Lower leg skin (tissue), 4 donors: Measurements from ENCODE around the gene TMEM44. TPM values are rescaled to one million over a fixed set of nuclear protein-coding genes. Genes with fewer than 3 reads are reported as not detected.
"Not testable (repeated sequence)": the region's sequence is repeated elsewhere in the genome, so short reads cannot be mapped to it uniquely, and the experiment has no call there.

ENCODE experiments used
- DNase-seq, 2 donors: peaks; one replicate each; pipeline ENCODE4 v3.0.0-alpha.2; 2019; ENCODE audit warnings: low spot score in 2 of 2
- H3K4me3 ChIP-seq: fragments of 200-600 bp; sonication (generic); 2 replicates; pipeline ENCODE4 v1.5.1; 2017; ENCODE audit warnings: mild to moderate bottlenecking, low read depth; ENCODE audit not compliant: poor library complexity, severe bottlenecking
- CTCF ChIP-seq, 3 donors: fragments of 450-650 bp; IDR thresholded peaks; one replicate each; pipeline ENCODE4 v1.5.1; 2016; ENCODE audit warnings: antibody characterized with exemption in 3 of 3, mild to moderate bottlenecking in 3 of 3, moderate library complexity in 2 of 3
- POLR2A ChIP-seq, 2 donors: fragments of 450-650 bp; IDR thresholded peaks; one replicate each; pipeline ENCODE4 v1.6.1; 2016 to 2017; ENCODE audit warnings: antibody characterized with exemption in 2 of 2, mild to moderate bottlenecking in 1 of 2, moderate library complexity in 1 of 2
- WGBS, 2 donors: methylation state at CpG; one replicate each; pipeline ENCODE4 v1.1.5; 2018; 5-methylcytosine and 5-hydroxymethylcytosine counted together
- intact Hi-C: fragments of 100-400 bp; cut with DNase I; formaldehyde crosslinking; loops from one replicate; pipeline ENCODE4 v1.15.0; 2023; ENCODE audit warnings: low total_unique reads
- total RNA-seq, 4 donors: library from RNA; depleted of rRNA; stranded (reverse); fragments of >200 nt; gene quantifications; one replicate each; pipeline ENCODE4 v1.1.0, GENCODE V29; 2016

The TMEM44 gene
- total RNA-seq, 4 donors from 2014 or later: 1.2 to 8.5 (median 4.6) TPM

- DNase-seq: no peak
- TF ChIP-seq POLR2A (IDR thresholded peaks at IDR 0.05) (no peak), CTCF (IDR thresholded peaks at IDR 0.05) (no peak)
- WGBS, 2 donors: 80 to 84% methylated on average over 10 of the region's 10 CpGs
- no peak overlapping the region for H3K4me3 ChIP-seq
- intact Hi-C loops: no loop called here
These were observed 78.6 kb downstream of the TMEM44 start for GRCh38 chr3:194554473-194555123.

DNA sequence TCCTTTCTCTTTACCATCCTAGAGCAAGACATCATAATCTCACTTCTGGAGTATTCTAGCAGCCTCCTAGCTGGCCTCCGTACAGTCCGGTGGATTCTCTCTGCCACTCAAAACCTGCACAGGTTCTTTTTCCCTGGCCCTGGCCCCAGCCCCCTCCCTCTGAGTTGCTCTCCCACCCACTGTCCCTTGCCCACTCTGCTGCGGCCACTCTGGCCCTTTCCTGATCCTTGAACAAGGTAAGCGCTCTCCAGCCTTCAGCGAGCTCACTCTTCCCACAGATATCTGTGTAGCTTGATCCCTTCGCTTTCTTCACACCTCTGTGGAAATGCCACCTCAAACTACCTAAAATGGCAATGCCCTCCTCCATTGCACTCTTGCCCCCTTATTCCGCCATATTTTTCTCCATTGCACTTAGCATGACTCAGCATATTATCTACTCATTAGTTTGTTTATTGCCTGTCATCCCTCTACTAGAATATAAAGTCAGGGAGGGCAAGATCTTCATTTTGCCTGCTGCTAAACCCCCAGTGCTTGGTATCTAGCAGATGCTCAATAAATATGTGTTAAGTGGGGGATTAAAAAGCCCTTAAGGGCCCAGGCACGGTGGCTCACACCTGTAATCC lies 80.8 kb downstream of the TMEM44 start:
- WGBS, 2 donors: 93 to 96% methylated on average over 8 of the region's 8 CpGs
- intact Hi-C loops: no loop called here
- TF ChIP-seq POLR2A (IDR thresholded peaks at IDR 0.05): no peak
- TF ChIP-seq CTCF (IDR thresholded peaks at IDR 0.05): no peak

DNA sequence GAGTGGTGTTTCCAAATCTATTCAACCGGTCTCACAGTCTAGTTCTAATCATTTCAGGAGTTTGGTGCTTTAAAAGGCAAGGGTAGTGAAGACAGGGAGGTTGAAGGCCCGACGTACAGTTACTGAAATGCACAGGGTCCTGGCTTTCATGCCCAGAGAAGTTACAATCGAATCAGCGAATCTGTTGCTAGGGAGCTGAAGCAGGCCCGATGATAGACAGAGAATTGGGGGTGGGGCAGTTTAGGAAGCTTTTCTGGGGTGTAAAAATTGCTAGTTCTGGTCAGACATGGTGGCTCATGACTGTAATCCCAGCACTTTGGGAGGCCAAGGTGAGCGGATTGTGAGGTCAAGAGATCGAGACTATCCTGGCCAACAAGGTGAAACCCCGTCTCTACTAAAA lies 83.4 kb downstream of the TMEM44 start:
- no peak for DNase-seq
- H3K4me3 ChIP-seq: no peak overlapping the region
- 93 to 95% methylated on average over 9 of the region's 9 CpGs for WGBS, 2 donors
- intact Hi-C loops: no loop called here
- TF ChIP-seq POLR2A (IDR thresholded peaks at IDR 0.05) (no peak), CTCF (IDR thresholded peaks at IDR 0.05) (no peak)

More for the DNA sequence above, 80.8 kb downstream of the TMEM44 start:
- no peak overlapping the region for H3K4me3 ChIP-seq
- DNase-seq: no peak

- no peak overlapping the region for H3K4me3 ChIP-seq
- TF ChIP-seq CTCF (IDR thresholded peaks at IDR 0.05) (no peak), POLR2A (IDR thresholded peaks at IDR 0.05) (no peak)
- WGBS, 2 donors: 76 to 79% methylated on average over 16 of the region's 16 CpGs
- no peak for DNase-seq
- intact Hi-C loops: no loop called here
These were observed 84.6 kb downstream of the TMEM44 start for GRCh38 chr3:194548346-194549321.

DNA sequence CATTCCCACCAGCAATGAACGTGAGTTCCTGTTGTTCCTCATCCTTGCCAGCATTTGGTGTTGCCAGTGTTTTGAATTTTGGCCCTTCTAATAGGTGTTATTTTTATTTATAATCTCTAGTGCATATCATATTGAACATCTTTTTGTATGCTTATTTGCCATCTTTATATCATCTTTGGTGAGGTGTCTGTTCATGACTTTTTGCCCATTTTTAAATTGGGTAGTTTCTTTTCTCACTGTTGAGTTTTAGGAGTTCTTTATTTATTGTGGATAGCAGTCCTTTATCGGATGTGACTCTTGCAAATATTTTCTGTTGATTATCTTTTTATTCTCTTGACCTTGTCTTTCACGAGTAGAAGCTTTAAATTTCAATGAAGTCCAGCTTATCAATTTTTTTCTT lies 86.2 kb downstream of the TMEM44 start:
- intact Hi-C loops: no loop called here
- TF ChIP-seq POLR2A (IDR thresholded peaks at IDR 0.05) (no peak), CTCF (IDR thresholded peaks at IDR 0.05) (no peak)
- 60 to 66% methylated on average over 3 of the region's 3 CpGs for WGBS, 2 donors
- DNase-seq: no peak
- no peak overlapping the region for H3K4me3 ChIP-seq

GRCh38 chr3:194545538-194545937 lies 87.7 kb downstream of the TMEM44 start:
- 97 to 98% methylated on average over 7 of the region's 7 CpGs for WGBS, 2 donors
- intact Hi-C loops, H3K4me3 ChIP-seq, DNase-seq: not testable (repeated sequence)
